GM18507 (cell line): ENCODE measurements around the gene FXN.
"Not testable (repeated sequence)": the region's sequence is repeated elsewhere in the genome, so short reads cannot be mapped to it uniquely, and the experiment has no call there.

ENCODE experiments used
- DNase-seq: peaks from one replicate; pipeline ENCODE4 v3.0.0; 2011; ENCODE audit warnings: low read depth; ENCODE audit not compliant: insufficient read length; ENCODE audit errors: extremely low spot score
- FAIRE-seq: peaks from 2 replicates; lab custom pipeline; 2011; peaks lifted over from hg19 to GRCh38; lab: Jason Lieb, UNC

The FXN gene

DNA sequence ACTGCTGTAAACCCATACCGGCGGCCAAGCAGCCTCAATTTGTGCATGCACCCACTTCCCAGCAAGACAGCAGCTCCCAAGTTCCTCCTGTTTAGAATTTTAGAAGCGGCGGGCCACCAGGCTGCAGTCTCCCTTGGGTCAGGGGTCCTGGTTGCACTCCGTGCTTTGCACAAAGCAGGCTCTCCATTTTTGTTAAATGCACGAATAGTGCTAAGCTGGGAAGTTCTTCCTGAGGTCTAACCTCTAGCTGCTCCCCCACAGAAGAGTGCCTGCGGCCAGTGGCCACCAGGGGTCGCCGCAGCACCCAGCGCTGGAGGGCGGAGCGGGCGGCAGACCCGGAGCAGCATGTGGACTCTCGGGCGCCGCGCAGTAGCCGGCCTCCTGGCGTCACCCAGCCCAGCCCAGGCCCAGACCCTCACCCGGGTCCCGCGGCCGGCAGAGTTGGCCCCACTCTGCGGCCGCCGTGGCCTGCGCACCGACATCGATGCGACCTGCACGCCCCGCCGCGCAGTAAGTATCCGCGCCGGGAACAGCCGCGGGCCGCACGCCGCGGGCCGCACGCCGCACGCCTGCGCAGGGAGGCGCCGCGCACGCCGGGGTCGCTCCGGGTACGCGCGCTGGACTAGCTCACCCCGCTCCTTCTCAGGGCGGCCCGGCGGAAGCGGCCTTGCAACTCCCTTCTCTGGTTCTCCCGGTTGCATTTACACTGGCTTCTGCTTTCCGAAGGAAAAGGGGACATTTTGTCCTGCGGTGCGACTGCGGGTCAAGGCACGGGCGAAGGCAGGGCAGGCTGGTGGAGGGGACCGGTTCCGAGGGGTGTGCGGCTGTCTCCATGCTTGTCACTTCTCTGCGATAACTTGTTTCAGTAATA is at the start of gene FXN:
Gene FXN (plus strand): TSS at position 315 of the 871 bp plus-strand sequence. CDS start 31 bp downstream, at position 346.
- DNase-seq (peak; percentile 89), FAIRE-seq (peak; percentile 84)

DNA sequence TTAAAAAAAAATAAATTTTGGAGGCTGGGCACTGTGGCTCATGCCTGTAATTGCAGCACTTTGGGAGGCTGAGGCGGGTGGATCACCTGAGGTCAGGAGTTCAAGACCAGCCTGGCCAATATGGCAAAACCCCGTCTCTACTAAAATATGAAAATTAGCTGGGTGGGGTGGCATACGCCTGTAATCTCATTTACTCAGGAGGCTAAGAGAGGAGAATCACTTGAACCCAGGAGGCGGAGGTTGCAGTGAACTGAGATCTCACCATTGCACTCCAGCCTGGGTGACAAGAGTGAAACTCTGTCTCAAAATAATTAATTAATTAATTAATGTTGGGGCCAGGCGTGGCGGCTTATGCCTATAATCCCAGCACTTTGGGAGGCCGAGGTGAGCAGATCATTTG is 48.6 kb upstream of the FXN start:
- not testable (repeated sequence) for FAIRE-seq, DNase-seq

DNA sequence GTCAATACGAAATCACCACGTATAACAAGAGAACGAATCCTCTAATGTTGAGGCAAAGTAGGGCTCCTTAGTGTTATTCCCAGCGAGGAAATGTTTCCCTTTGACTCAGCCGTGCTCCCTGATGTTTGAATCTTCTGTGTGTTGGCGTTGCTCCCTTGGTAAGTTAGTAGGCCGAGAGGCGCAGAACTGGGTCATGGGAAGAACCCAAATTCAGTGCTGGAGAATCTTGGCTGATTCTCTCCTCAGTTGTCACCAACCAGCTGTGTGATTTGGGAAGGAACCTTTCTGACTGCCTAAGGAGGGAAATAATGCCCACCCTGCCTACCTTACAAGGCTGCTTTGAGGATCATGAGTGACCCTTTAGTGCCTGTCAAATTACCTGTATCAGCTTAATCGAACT is 44.1 kb upstream of the FXN start:
- DNase-seq (no peak), FAIRE-seq (no peak)

DNA sequence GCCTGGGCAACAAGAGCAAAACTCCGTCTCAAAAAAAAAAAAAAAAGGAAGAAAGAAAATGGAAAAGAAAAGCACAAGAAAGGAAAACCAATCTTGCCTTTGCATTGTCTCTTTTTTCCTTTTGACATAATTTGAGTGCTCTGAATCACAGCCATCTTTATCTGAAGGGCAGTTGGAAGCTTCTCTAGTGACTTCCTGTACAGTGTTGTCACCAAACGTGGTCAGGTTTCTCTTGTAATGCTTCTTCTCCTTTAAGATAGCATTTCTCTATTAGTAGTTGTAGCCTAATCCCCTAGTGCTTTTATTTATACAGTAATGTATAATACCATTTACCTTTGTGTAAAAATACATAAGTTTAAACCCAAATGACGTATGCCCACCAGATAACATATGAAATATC is 39.8 kb upstream of the FXN start:
- DNase-seq (no peak), FAIRE-seq (no peak)

DNA sequence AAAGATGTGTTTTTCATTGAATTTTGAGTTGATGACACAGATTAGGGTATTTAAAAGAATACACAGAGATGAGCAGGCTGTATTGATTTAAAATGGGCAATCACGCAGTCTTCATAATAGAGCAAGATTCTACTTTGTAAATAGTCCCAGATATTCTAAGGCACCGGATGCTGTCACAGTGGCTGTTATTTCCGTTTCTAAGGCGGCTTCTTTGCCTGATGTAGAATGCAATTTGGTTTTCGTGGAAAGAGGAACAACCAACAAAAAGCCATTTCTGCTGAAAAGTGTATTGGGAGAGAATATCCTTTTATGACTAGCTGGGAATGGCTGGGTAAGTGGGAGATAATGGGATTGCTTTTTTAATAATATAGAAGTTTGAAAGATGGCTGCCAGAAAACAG is 39.1 kb upstream of the FXN start:
- no peak for FAIRE-seq

DNA sequence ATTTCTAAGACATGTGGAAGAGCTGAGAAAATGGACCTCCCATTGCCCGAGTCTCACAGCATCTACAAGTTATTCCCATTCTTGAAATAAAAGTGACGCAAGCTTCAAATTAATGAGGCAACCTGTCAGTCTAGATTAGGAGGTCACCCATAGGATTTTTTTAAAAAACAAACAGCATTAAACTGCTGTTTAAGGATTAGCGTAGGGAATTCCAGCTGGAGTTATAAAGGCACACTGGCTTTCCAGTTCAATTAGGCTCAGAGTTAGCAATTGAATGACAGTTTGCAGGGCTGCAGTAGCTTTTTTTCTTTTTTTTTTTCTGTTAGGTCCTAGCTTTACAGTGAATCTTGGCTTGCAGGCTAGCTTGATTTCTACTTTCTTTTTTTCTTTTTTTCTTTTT is 37.9 kb upstream of the FXN start:
- FAIRE-seq = no peak

More for the DNA sequence above, 39.1 kb upstream of the FXN start:
- DNase-seq = no peak

DNA sequence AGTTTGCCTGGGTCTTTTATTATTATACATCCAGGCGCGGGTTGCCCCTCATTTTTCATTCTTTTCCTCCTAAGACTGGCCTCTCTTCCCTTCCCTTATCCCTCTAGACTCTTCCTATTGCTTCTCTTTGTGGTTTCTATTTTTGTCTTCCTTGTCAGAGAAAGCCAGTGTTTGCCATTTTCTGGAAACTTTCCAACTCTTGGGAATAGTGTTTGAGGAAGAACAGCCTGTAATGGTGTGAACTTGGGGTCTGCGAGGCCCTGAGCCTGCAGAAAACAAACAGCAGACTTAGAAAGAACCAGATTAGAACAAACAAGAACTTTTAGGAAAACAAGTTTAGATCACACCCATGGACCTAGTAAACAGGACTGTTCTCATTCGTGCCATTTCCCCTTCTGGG is 37.2 kb upstream of the FXN start:
- no peak for DNase-seq
- no peak for FAIRE-seq

More for the DNA sequence above, 37.9 kb upstream of the FXN start:
- no peak for DNase-seq

DNA sequence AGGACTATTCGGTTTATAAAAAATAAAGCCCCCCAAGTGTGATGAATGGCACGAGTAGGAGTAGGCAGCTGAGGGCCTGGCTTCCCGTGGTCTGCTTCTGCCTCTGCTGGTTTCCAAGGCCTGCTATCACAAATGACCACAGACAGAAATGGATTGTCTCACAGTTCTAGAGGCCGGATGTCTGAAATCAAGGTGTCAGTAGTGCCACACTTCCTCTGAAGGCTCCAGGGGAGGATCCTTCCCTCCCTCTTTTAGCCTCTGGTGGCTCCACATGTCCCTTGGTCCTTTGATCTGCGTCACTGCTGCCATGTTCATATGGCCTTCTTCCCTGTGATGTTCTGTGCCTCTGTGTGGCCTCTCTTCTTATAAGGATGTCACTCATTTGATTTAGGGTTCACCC is 36.7 kb upstream of the FXN start:
- DNase-seq = no peak
- FAIRE-seq = peak; percentile 82

DNA sequence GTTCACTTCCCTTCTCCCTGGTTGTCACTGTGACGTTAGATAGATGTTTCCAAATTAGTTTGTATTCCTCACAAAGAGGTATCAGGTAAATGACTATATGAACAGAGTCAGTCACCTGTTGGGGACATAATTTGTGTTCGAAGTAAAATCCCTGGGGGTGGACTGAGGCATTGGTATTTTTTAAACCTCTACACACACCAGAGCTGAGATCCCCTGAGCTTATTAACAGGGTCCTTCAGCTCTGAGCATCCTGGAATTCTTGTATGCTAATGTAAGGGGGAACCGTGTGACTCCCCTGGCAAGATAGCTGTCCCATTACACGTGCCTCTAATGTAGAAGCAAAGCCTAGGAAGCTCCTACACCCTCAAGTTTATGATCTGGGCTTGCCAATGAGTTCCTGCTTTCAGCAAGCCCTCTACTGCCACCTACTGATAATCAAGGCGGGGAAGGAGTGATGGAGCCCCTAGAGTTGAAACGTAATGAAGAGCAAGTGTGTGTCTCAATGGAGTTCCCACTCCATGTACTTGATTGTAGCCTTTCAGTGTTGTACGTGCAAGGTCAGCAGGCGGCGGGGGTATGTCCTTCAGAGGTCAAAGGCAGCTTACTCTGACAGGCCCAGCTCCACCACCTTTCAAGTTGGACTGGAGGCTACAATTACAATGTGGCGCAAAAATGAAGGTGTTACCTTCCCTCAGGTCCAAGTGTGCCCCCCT is 36.0 kb upstream of the FXN start:
- DNase-seq (peak; percentile 46), FAIRE-seq (peak; percentile 99)

DNA sequence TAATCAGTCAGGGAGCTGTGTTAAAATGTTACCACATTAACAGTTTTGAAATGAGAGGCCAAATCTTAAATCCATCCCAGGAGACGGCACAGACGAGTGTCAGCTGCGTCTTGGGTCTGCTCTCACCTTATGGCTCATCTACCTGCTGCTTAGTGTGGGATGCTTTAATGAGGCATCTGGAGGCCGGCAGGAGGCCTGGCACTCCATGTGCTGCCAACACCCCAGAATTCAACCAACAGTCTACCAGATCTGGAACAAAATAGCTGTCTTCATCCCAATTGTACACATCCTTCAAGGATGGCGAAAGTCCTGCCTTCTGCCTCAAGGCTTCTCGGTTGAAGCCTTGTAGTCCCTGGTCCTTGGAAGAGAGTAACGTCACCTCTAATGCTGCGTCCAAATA is 33.6 kb upstream of the FXN start:
- DNase-seq (no peak), FAIRE-seq (peak; percentile 66)

DNA sequence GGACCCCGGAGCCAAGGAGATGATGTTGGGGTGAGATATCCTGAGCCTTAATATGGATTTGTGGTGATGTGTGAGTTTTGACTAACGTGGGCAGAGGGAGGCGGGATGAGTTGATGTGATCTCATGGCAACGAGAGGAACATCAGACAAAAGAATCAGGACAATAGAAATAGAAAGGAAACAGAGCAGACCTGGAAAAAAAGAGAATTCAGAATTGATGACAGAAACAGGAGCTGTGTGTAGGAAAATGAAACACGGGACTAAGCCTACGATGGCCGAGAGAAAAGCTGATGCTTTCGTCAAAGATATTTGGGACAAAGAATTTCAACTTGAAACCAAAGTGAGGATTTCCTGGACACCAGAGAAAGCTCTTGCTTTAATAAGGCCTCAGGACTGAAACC is 32.5 kb upstream of the FXN start:
- no peak for FAIRE-seq
- no peak for DNase-seq

DNA sequence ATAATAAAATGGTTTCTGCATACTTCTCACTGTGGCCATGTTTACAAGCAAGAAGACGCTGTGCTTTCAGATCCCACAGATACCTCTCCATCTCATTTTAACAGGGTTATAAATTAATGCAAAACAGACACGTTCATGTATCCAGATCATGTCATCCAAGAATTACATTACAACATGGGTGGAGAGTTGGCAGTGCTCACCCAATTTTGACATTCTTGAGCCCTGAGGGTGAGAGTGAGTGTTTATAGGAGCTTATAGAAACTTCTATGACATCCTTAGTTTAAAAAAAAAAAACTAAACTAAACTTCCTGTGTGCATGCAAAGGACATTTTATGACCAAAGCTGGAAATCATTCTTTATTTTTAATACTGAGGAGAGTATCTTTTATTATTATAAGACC is 30.7 kb upstream of the FXN start:
- DNase-seq (no peak), FAIRE-seq (no peak)

DNA sequence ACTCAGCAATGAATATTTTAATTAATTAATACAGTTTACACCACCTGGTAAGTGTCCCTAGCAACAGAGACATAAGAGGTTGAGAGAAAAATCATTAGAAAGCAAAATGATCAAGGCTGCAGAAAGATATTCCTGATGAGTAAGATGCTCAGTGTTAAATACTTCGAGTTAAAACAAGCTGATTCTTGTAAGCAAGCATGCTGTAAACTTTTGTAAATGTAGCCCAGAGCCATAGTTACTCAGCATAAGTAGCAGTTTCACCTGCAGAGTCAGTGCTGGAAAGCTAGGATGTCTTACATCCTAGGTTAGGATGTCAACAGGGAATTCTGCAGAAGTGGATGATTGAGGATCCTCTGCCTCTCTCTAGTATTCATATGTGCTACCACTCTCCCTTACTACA is 25.8 kb upstream of the FXN start:
- DNase-seq (no peak), FAIRE-seq (no peak)

DNA sequence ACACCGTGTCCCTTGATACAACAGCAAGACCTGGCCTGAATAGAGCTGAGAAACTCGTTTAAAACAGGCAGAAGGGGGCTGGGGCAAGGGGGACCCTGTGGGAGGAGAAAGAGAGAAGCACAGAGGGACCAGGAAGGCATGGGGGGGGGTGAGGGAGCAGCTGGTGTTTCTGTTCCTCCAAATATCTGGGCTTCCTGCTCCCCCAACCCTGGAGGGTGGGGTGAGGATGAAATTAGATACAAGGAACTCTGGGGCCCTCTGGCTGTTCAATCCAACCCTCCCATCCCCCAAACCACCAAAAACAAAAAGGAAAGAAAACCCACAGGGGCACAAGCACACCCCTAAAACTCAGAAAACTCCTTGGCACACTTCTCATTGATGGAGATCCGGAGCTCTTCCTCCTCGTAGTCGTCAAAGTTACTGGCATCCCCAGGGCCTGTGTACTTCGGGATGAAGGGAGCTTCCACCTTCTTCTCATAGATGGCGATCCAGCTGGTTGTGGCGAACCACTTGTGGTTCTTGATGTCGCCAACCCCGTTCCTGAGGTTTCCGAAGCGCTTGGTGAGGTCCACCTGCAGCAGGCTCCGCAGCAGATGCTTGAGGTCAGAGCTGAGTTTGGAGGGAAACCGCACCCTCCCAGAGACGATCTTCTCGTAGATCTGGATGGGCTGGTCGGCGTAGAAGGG is 22.7 kb upstream of the FXN start:
- FAIRE-seq (peak; percentile 63), DNase-seq (no peak)

DNA sequence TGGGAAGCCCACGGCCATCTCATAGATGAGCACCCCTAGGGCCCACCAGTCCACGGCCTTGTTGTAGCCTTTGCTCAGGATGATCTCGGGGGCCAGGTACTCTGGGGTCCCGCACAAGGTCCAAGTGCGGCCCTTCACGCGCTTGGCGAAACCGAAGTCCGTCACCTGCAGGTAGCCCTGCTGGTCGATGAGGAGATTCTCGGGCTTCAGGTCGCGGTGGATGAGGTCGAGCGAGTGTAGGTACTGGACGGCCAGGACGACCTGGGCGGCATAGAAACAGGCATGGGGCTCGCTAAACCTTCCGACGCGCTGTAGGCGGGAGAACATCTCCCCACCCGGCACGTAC is 22.2 kb upstream of the FXN start:
- no peak for DNase-seq
- FAIRE-seq = no peak

DNA sequence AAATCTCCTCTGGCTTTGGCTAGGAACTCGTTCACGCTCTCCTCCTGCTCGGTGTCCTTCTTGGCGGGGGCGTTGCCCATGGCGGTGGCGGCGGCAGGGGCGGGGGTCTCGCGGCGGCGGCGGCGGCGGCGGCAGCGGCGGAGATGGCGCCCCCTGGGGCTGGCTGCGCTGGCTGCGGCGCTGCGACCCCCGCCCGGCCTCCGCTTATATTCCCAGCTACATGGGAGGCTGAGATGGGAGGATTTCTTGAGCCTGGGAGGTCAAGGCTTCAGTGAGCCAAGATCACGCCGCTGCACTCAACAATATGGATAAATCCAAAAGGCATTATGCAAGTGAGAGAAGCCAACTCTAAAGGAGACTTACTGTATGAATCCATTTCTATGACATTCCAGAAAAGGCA is 21.5 kb upstream of the FXN start, which contains the start of gene PRKACG:
Gene PRKACG (minus strand): TSS at position 101 of the 400 bp plus-strand sequence. CDS start 21 bp downstream, at position 80.
- FAIRE-seq (no peak), DNase-seq (no peak)

DNA sequence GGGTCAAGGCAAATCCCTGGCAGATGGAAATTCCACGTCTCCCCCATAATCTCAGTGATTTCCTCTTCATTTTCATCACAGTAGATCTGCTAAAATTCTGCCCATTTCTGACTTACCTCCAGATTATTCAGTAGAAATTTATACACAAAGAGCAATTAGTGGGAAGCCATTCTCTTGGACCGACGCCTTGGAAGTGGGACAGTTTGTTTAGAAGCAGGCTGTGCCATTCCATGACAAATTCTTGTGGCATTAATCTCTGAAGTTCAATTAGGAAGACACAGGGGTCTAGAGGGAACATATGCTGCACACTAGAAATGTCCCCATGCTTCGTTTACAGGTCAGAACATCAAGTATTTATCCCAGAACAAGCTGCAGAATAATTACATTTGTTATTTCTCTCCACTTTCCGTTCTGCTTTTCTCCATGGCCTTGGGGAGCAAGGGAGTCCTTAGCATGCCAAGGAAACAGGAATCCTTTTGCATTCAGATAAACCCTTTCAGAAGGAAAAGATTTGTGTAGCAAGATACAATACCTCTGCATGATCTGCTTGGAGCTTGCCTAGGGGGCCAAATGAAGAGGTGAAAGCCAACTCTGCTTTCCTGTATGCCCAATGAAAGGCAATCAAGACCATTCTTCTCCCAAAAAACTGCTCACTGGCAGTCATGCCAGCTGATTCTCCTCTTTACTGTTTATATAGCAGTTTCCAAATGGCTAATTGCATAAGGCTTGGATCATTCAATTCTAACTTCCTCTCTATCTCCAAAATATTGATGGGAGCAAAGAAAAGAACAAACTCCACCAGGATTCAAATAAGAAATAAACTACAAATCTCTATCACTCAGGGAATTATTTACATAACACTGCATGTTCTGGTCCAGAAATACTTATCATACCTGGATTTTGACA is 19.1 kb upstream of the FXN start:
- FAIRE-seq = no peak
- no peak for DNase-seq

DNA sequence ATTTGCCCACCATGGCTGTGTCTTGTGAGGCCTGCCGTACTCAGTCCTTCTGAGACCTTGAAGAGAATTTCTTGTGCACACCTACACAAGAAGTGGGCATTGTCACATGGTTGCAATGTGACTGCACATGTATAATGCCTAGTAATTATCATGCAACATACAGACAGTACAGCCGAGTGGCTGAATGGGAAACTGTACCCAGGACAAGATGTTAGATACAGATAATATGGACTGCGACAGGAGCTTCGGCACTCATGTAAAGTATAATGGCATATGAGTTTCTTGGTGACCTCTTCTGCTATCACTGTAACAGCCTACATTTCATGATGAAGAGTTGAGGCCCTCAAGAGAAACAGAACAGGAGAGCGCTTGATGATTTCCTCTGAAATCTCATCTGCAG is 16.8 kb upstream of the FXN start:
- DNase-seq (no peak), FAIRE-seq (no peak)

DNA sequence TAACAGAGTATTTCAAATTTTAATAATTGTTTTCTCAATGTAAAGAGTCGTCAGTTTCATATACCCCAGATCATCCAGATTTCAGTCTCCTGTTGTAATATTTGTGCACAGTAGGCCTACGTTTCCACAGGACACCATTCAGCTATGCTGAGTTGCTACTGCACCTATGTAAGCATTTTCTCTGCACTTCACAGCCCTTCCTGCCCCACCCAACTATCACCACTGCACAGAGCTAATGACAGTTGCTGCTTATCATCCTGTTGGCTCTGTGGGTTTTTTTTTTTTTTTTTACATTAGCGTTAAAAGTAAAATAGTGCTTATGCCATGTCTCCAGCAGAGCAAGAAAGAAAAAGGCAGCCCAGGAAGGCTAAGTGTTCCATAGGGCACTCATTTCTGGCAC is 15.7 kb upstream of the FXN start:
- FAIRE-seq (no peak), DNase-seq (no peak)
